PC-3 (cell line): Measurements from ENCODE around the gene ARHGAP23.

Experiments
- EZH2 ChIP-seq: fragments of 300-600 bp; sonication (generic); IDR thresholded peaks from one replicate; pipeline ENCODE4 v1.6.1; 2017; ENCODE audit warnings: antibody characterized with exemption, mild to moderate bottlenecking, low read length; ENCODE audit not compliant: unreplicated experiment
- EZH2phosphoT487 ChIP-seq: fragments of 300-600 bp; sonication (generic); IDR thresholded peaks from 2 replicates; pipeline ENCODE4 v1.6.1; 2018; ENCODE audit warnings: mild to moderate bottlenecking, antibody characterized with exemption, low read length, borderline replicate concordance
- TF ChIP-seq, protein P1 (sequence below): fragments of 300-600 bp; sonication (generic); conservative IDR thresholded peaks from 2 replicates; pipeline ENCODE4 v1.5.1; 2017; ENCODE audit warnings: antibody characterized with exemption, low read depth, mild to moderate bottlenecking, low read length

GRCh38 chr17:38444151-38444550, 15.9 kb downstream of the ARHGAP23 start:
- TF ChIP-seq, protein P1, sequence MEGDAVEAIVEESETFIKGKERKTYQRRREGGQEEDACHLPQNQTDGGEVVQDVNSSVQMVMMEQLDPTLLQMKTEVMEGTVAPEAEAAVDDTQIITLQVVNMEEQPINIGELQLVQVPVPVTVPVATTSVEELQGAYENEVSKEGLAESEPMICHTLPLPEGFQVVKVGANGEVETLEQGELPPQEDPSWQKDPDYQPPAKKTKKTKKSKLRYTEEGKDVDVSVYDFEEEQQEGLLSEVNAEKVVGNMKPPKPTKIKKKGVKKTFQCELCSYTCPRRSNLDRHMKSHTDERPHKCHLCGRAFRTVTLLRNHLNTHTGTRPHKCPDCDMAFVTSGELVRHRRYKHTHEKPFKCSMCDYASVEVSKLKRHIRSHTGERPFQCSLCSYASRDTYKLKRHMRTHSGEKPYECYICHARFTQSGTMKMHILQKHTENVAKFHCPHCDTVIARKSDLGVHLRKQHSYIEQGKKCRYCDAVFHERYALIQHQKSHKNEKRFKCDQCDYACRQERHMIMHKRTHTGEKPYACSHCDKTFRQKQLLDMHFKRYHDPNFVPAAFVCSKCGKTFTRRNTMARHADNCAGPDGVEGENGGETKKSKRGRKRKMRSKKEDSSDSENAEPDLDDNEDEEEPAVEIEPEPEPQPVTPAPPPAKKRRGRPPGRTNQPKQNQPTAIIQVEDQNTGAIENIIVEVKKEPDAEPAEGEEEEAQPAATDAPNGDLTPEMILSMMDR = peak; percentile 85
- no peak for TF ChIP-seq EZH2phosphoT487
- TF ChIP-seq EZH2 = no peak
